ENCODE data around the gene GSX1.

Gene GSX1

GRCh38 chr13:27833206-27833605 lies 40.9 kb downstream of the GSX1 start:
- DNase-seq (ENCODE audit: low read depth in 2 of 2), result no peak

GRCh38 chr13:27834095-27834494 lies 41.8 kb downstream of the GSX1 start:
- DNase-seq (ENCODE audit: low read depth in 2 of 2), result no peak

DNA sequence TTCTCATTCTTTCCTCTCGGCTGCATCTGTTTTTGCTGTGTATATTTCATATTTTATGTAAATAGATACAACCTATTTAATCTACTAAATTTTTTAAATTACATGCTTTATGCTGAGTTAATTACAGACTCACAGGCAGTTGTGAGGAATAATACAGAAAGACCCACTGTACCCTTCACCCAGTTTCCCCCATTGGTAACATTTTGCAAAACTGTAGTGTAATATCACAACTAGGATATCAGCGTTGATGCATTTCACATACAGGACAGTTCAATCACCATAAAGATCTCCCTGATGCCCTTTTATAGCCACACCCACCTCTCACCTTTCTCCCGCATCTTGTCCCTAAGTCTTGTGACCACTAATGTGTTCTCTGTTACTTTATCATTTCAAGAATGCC lies 43.5 kb downstream of the GSX1 start:
- DNase-seq (ENCODE audit: low read depth in 2 of 2), result no peak

- no peak for DNase-seq (ENCODE audit: low read depth in 2 of 2)
These were observed 47.7 kb downstream of the GSX1 start for GRCh38 chr13:27839809-27840467.

DNA sequence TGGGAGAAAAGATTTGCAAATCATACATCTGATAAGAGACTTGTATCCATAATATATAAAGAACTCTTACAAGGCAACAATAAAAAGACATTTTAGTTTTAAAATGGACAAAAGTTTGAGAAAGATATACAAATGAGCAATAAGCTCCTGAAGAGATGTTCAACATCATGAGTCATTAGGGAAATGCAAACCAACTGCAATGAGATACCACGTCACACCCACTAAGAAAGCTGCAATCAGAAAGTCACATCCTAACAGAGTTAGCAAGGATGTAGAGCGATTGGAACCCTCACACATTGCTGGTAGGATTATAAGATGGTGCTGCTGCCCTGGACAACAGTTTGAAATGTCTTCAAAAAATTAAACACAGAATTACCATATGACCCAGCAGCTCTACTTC lies 50.3 kb downstream of the GSX1 start:
- no peak for DNase-seq (ENCODE audit: low read depth in 2 of 2)

Measured in stimulated activated CD4-positive, alpha-beta T cell treated with anti-CD3 and anti-CD28 coated beads, Interleukin-12 subunit alpha, Interleukin-12 subunit beta, amount 100 ng/mL, for 24 hours (primary cell).